ENCODE measurements around the gene TROAP. TPM values are rescaled to one million over a fixed set of nuclear protein-coding genes. Genes with fewer than 3 reads are reported as not detected.
"Not testable (repeated sequence)": the region's sequence is repeated elsewhere in the genome, so short reads cannot be mapped to it uniquely, and the experiment has no call there.

The TROAP gene
- polyA plus RNA-seq, 4 donors, result 1.3 to 29.5 (median 16.0) TPM; not detected in 1

- Histone ChIP-seq H3K9me3 (ENCODE audit: control insufficient read depth in 2 of 2, insufficient read depth in 1 of 2, low read depth in 1 of 2, low read length in 1 of 2) (no peaks in the 10 kb centered on the region), H3K27me3 (ENCODE audit: control insufficient read depth in 3 of 3, insufficient read depth in 3 of 3, low read length in 3 of 3) (no peaks in the 10 kb centered on the region), H3K27ac (ENCODE audit: low read depth in 1 of 3, low read length in 2 of 3) (no peak overlapping the region), H3K4me1 (ENCODE audit: control insufficient read depth in 3 of 3, insufficient read depth in 2 of 3, low read depth in 1 of 3, low read length in 2 of 3) (peaks cover 0 to 7% (median 0%) of the 10 kb centered on the region in 3 donors), H3K4me3 (ENCODE audit: low read depth in 1 of 3, low read length in 3 of 3) (no peak overlapping the region), H3K36me3 (ENCODE audit: control insufficient read depth in 3 of 3, insufficient read depth in 2 of 3, low read depth in 1 of 3, low read length in 3 of 3) (no peaks in the 10 kb centered on the region)
- FAIRE-seq (no peak), DNase-seq (no peak)
- WGBS, 3 donors, result 84 to 88% (median 84%) methylated on average over 5 of the region's 5 CpGs
These were observed 40.8 kb upstream of the TROAP start for GRCh38 chr12:49282302-49282701.

DNA sequence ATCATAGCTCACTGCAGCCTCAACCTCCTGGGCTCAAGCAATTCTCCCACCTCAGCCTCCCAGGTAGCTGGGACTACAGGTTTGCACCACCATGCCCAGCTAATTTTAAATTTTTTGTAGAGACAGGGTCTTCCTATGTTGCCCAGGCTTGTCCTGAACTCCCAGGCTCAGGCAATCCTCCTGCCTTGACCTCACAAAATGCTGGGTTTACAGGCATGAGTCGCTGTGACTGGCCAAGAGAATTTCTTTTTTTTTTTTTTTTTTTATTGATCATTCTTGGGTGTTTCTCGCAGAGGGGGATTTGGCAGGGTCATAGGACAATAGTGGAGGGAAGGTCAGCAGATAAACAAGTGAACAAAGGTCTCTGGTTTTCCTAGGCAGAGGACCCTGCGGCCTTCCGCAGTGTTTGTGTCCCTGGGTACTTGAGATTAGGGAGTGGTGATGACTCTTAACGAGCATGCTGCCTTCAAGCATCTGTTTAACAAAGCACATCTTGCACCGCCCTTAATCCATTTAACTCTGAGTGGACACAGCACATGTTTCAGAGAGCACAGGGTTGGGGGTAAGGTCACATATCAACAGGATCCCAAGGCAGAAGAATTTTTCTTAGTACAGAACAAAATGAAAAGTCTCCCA is 40.2 kb upstream of the TROAP start:
- WGBS, 3 donors, result 61 to 82% (median 80%) methylated on average over 1 to 2 of the region's 6 CpGs
- DNase-seq; H3K4me1 ChIP-seq (ENCODE audit: control insufficient read depth in 3 of 3, insufficient read depth in 2 of 3, low read depth in 1 of 3, low read length in 2 of 3); H3K27ac ChIP-seq (ENCODE audit: low read depth in 1 of 3, low read length in 2 of 3); FAIRE-seq; H3K36me3 ChIP-seq (ENCODE audit: control insufficient read depth in 3 of 3, insufficient read depth in 2 of 3, low read depth in 1 of 3, low read length in 3 of 3); H3K27me3 ChIP-seq (ENCODE audit: control insufficient read depth in 3 of 3, insufficient read depth in 3 of 3, low read length in 3 of 3); H3K9me3 ChIP-seq (ENCODE audit: control insufficient read depth in 2 of 2, insufficient read depth in 1 of 2, low read depth in 1 of 2, low read length in 1 of 2); H3K4me3 ChIP-seq (ENCODE audit: low read depth in 1 of 3, low read length in 3 of 3): not testable (repeated sequence)

DNA sequence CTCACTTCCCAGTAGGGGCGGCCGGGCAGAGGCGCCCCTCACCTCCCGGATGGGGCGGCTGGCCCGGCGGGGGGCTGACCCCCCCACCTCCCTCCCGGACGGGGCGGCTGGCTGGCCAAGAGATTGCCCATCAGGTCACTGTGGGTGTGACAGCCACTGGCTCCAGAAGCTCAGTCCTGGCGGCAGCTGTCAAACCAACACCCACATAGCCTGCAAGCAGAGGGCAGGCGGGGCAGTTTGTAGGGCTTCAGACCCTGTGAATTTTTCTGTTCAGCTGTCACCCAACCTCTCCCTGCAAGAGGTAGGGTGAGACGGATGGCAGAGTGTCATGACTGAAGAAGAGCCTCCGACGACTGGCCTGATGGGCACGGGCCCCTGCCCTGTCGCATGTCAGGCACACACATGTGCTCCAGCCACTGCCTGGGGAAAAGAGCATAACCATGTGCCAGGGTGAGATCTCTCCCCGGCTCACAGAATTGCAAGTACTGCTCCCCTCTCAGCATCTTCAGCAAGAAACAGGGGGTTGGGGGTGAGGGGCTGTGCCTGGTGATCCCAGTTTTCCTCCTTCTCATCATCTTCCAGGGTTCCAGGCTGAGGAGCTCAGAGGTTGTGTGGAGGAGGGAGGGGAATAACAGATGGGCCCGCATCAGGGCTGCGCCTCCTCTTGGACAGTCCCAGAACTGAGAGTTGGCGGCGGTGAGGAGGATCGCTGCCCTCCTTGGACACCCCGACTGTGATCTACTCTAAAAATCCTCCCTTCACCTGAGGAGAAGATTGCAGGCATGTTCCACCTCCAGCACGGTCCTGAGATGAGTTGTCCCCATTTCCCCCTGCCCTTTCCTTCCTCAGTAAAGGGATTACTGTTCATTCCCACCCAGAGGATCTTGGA is 39.3 kb upstream of the TROAP start:
- DNase-seq (no peak), FAIRE-seq (no peak)
- Histone ChIP-seq H3K27ac (ENCODE audit: low read depth in 1 of 3, low read length in 2 of 3) (no peak overlapping the region), H3K9me3 (ENCODE audit: control insufficient read depth in 2 of 2, insufficient read depth in 1 of 2, low read depth in 1 of 2, low read length in 1 of 2) (no peaks in the 10 kb centered on the region), H3K4me1 (ENCODE audit: control insufficient read depth in 3 of 3, insufficient read depth in 2 of 3, low read depth in 1 of 3, low read length in 2 of 3) (peaks cover 0 to 7% (median 0%) of the 10 kb centered on the region in 3 donors), H3K4me3 (ENCODE audit: low read depth in 1 of 3, low read length in 3 of 3) (no peak overlapping the region), H3K36me3 (ENCODE audit: control insufficient read depth in 3 of 3, insufficient read depth in 2 of 3, low read depth in 1 of 3, low read length in 3 of 3) (no peaks in the 10 kb centered on the region), H3K27me3 (ENCODE audit: control insufficient read depth in 3 of 3, insufficient read depth in 3 of 3, low read length in 3 of 3) (peaks cover 0 to 5% (median 0%) of the 10 kb centered on the region in 3 donors)
- 80 to 83% (median 82%) methylated on average over 22 to 25 of the region's 25 CpGs for WGBS, 3 donors

DNA sequence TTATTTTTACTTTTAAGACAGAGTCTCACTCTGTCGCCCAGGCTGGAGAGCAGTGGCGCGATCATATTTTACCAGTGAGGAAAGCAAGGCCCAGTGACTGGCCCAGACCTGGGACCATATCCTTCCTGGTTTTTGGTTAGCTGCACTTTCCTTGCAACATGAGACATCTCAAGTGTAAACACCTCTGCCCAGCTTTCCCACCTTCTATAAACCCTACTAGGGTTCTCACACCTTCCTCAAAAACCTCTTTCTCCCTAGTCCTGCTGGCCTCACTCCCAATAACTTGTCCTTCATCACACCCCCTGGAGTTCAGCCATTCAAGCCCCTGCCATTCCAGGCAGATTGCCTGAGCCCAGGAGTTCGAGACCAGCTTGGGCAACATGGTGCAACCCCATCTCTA is 38.4 kb upstream of the TROAP start:
- no peak for DNase-seq
- 80 to 89% (median 81%) methylated on average over 4 of the region's 4 CpGs for WGBS, 3 donors
- Histone ChIP-seq H3K27ac (ENCODE audit: low read depth in 1 of 3, low read length in 2 of 3) (no peak overlapping the region), H3K36me3 (ENCODE audit: control insufficient read depth in 3 of 3, insufficient read depth in 2 of 3, low read depth in 1 of 3, low read length in 3 of 3) (no peaks in the 10 kb centered on the region), H3K9me3 (ENCODE audit: control insufficient read depth in 2 of 2, insufficient read depth in 1 of 2, low read depth in 1 of 2, low read length in 1 of 2) (no peaks in the 10 kb centered on the region), H3K27me3 (ENCODE audit: control insufficient read depth in 3 of 3, insufficient read depth in 3 of 3, low read length in 3 of 3) (peaks cover 0 to 5% (median 0%) of the 10 kb centered on the region in 3 donors), H3K4me3 (ENCODE audit: low read depth in 1 of 3, low read length in 3 of 3) (no peak overlapping the region), H3K4me1 (ENCODE audit: control insufficient read depth in 3 of 3, insufficient read depth in 2 of 3, low read depth in 1 of 3, low read length in 2 of 3) (peaks cover 0 to 3% (median 0%) of the 10 kb centered on the region in 3 donors)
- FAIRE-seq, result no peak

DNA sequence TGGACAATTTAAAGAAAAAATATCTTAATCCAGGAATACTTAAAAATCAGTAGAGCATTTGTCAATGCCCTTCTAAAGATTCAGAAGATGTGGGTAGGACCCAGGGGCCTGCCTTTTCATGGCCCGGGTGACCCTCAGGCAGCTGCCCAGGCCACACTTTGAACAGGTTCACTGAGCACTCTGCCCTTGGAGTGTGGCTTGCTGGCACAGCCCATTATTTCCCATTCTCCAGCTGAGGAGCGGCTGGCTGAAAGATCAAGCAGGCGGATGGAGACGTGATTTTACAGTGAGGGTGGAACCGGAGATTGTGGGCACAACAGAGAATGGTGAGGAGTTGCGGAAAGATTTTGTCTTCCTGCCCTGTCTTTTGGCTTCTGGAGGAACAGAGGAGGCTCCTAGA is 35.2 kb upstream of the TROAP start:
- no peak overlapping the region for H3K27ac ChIP-seq (ENCODE audit: low read depth in 1 of 3, low read length in 2 of 3)
- no peaks in the 10 kb centered on the region for H3K4me1 ChIP-seq (ENCODE audit: control insufficient read depth in 3 of 3, insufficient read depth in 2 of 3, low read depth in 1 of 3, low read length in 2 of 3)
- peaks cover 0 to 19% (median 0%) of the 10 kb centered on the region in 3 donors for H3K27me3 ChIP-seq (ENCODE audit: control insufficient read depth in 3 of 3, insufficient read depth in 3 of 3, low read length in 3 of 3)
- WGBS, 3 donors, result 32 to 54% (median 33%) methylated on average over 6 of the region's 6 CpGs
- no peak overlapping the region for H3K4me3 ChIP-seq (ENCODE audit: low read depth in 1 of 3, low read length in 3 of 3)
- no peaks in the 10 kb centered on the region for H3K36me3 ChIP-seq (ENCODE audit: control insufficient read depth in 3 of 3, insufficient read depth in 2 of 3, low read depth in 1 of 3, low read length in 3 of 3)
- no peak for FAIRE-seq
- H3K9me3 ChIP-seq (ENCODE audit: control insufficient read depth in 2 of 2, insufficient read depth in 1 of 2, low read depth in 1 of 2, low read length in 1 of 2), result no peaks in the 10 kb centered on the region
- no peak for DNase-seq

DNA sequence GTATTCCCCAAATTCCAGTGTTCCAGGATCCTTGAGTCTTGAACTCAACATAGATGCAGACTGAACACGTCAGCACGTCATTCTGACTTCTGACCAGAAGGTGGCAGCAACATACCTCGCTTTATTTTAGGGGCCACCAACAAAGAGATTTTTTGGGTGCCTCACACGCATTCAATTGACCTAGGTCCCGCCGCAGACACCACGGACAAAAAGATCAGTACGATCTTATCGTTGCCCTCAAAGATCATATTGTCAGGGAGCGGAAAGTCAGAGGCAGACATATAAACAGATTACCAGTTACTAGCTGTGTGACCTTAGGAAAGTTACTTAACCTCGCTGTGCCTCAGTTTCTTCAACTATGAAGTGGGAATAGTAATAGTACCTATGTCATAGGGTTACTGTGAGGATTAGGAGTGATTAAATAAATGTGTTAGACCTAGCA is 34.6 kb upstream of the TROAP start:
- FAIRE-seq, result no peak
- no peaks in the 10 kb centered on the region for H3K9me3 ChIP-seq (ENCODE audit: control insufficient read depth in 2 of 2, insufficient read depth in 1 of 2, low read depth in 1 of 2, low read length in 1 of 2)
- H3K27me3 ChIP-seq (ENCODE audit: control insufficient read depth in 3 of 3, insufficient read depth in 3 of 3, low read length in 3 of 3), result peaks cover 0 to 24% (median 0%) of the 10 kb centered on the region in 3 donors
- no peaks in the 10 kb centered on the region for H3K36me3 ChIP-seq (ENCODE audit: control insufficient read depth in 3 of 3, insufficient read depth in 2 of 3, low read depth in 1 of 3, low read length in 3 of 3)
- H3K4me1 ChIP-seq (ENCODE audit: control insufficient read depth in 3 of 3, insufficient read depth in 2 of 3, low read depth in 1 of 3, low read length in 2 of 3), result no peaks in the 10 kb centered on the region
- H3K27ac ChIP-seq (ENCODE audit: low read depth in 1 of 3, low read length in 2 of 3), result no peak overlapping the region
- H3K4me3 ChIP-seq (ENCODE audit: low read depth in 1 of 3, low read length in 3 of 3), result no peak overlapping the region
- DNase-seq, result peak; percentile 63 to 64
- WGBS, 3 donors, result 5 to 9% (median 7%) methylated on average over 11 of the region's 11 CpGs

DNA sequence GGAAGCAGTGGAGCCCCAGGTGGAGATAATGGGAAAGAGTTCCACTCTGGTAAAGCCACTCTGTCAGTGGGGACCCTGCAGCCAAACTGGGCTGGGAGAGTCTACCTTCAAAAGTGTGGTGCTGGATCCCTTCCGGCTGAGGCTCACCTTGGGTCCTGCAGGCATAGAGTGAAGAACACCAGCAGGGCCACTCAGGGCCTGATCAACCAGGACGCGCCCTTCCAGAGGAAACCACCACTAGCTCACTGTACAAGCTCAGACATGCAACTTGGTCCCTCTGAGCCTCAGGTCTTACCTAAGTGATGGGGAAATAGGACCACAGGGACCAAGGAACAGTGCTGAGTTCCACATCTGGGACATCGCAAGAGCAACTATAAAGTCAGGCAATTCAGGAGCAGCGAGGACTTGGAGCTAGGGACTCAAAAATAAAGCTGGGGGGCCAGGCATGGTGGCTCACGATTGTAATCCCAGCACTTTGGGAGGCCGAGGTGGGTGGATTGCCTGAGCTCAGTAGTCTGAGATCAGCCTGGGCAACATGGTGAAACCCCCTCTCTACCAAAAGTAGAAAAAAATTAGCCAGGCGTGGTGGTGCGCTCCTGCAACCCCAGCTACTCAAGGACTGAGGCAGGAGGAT is 34.0 kb upstream of the TROAP start:
- no peak overlapping the region for H3K4me3 ChIP-seq (ENCODE audit: low read depth in 1 of 3, low read length in 3 of 3)
- H3K27me3 ChIP-seq (ENCODE audit: control insufficient read depth in 3 of 3, insufficient read depth in 3 of 3, low read length in 3 of 3), result peaks cover 0 to 30% (median 0%) of the 10 kb centered on the region in 3 donors
- DNase-seq (no peak), FAIRE-seq (no peak)
- H3K27ac ChIP-seq (ENCODE audit: low read depth in 1 of 3, low read length in 2 of 3), result no peak overlapping the region
- H3K9me3 ChIP-seq (ENCODE audit: control insufficient read depth in 2 of 2, insufficient read depth in 1 of 2, low read depth in 1 of 2, low read length in 1 of 2), result no peaks in the 10 kb centered on the region
- no peaks in the 10 kb centered on the region for H3K4me1 ChIP-seq (ENCODE audit: control insufficient read depth in 3 of 3, insufficient read depth in 2 of 3, low read depth in 1 of 3, low read length in 2 of 3)
- H3K36me3 ChIP-seq (ENCODE audit: control insufficient read depth in 3 of 3, insufficient read depth in 2 of 3, low read depth in 1 of 3, low read length in 3 of 3), result no peaks in the 10 kb centered on the region
- WGBS, 3 donors, result 83 to 85% (median 84%) methylated on average over 9 of the region's 9 CpGs

DNA sequence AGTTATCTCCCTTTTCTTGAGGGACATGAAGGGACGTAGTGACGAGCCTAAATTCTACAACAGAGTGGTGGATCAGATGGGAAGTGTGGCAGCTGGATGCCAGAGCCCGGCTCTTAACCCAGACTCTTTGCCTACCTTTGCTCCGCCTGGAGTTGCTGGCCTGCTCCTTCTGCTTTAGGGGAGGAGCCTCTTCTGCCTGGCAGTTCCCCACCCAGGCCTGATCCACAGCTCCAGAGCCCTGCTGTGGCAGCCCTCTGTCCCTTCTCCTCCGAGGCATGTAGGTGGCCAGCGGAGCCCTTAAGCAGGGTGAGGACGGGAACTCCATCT is 30.4 kb upstream of the TROAP start:
- DNase-seq (no peak), FAIRE-seq (no peak)
- peaks cover 9 to 65% (median 18%) of the 10 kb centered on the region in 3 donors for H3K27me3 ChIP-seq (ENCODE audit: control insufficient read depth in 3 of 3, insufficient read depth in 3 of 3, low read length in 3 of 3)

More for the DNA sequence above, 30.4 kb upstream of the TROAP start:
- Histone ChIP-seq H3K9me3 (ENCODE audit: control insufficient read depth in 2 of 2, insufficient read depth in 1 of 2, low read depth in 1 of 2, low read length in 1 of 2) (no peaks in the 10 kb centered on the region), H3K4me1 (ENCODE audit: control insufficient read depth in 3 of 3, insufficient read depth in 2 of 3, low read depth in 1 of 3, low read length in 2 of 3) (peaks cover 1 to 13% (median 7%) of the 10 kb centered on the region in 3 donors), H3K4me3 (ENCODE audit: low read depth in 1 of 3, low read length in 3 of 3) (no peak overlapping the region), H3K27ac (ENCODE audit: low read depth in 1 of 3, low read length in 2 of 3) (peak overlapping the region in 1 of 3 donors; percentile 55), H3K36me3 (ENCODE audit: control insufficient read depth in 3 of 3, insufficient read depth in 2 of 3, low read depth in 1 of 3, low read length in 3 of 3) (no peaks in the 10 kb centered on the region)
- WGBS, 3 donors, result 51 to 65% (median 64%) methylated on average over 7 of the region's 7 CpGs

Data from small intestine (tissue), 7 donors.